Measurements from ENCODE around the gene PADI3.

DNA sequence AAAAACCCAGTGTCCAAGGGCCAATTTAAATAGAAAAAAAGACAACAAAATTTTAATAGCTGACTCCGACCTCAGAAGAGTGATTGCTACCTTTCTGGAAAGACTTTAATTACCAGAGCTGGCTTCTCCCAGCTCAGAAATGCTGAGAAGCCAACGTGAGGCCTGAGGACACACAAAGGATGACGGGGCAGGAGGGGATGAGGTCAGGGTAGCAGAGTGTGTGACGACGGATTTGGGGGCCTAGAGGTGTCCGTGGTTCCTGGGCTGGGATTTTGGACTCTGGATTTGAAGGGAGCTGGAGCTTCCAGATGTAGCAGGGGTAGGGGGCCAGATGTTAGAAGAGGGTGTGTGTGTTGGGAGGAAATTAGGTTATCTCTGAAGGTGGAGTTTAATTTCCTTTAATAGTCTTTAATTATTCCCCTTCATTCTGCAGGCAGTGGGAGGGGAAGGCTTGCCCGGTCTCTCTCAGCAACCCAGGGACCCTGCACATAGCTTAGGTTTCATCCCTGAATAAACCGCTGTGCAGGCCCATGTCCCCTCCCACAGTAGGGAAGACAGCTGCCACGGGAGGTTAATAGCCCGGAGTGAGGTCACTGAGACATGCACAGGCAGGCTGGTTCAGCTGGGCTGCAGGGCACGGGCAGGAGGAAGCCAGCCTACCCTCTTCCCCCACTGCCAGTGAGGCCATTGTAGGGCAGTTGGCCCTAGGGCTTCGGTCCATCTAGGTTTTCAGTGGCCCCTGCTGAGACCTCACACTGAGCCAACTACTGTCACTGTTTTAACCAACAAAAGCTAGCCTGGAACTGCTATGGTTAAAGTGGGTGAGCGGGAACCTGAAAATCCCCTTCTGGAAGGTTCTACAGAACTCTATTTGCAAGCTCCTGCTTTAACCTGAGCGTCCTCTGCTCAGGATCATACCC, 3.8 kb upstream of the PADI3 start:
- TF ChIP-seq POLR2AphosphoS5 (IDR thresholded peaks at IDR 0.05; ENCODE audit: low read depth, low read length): no peak
- TF ChIP-seq, protein P1, sequence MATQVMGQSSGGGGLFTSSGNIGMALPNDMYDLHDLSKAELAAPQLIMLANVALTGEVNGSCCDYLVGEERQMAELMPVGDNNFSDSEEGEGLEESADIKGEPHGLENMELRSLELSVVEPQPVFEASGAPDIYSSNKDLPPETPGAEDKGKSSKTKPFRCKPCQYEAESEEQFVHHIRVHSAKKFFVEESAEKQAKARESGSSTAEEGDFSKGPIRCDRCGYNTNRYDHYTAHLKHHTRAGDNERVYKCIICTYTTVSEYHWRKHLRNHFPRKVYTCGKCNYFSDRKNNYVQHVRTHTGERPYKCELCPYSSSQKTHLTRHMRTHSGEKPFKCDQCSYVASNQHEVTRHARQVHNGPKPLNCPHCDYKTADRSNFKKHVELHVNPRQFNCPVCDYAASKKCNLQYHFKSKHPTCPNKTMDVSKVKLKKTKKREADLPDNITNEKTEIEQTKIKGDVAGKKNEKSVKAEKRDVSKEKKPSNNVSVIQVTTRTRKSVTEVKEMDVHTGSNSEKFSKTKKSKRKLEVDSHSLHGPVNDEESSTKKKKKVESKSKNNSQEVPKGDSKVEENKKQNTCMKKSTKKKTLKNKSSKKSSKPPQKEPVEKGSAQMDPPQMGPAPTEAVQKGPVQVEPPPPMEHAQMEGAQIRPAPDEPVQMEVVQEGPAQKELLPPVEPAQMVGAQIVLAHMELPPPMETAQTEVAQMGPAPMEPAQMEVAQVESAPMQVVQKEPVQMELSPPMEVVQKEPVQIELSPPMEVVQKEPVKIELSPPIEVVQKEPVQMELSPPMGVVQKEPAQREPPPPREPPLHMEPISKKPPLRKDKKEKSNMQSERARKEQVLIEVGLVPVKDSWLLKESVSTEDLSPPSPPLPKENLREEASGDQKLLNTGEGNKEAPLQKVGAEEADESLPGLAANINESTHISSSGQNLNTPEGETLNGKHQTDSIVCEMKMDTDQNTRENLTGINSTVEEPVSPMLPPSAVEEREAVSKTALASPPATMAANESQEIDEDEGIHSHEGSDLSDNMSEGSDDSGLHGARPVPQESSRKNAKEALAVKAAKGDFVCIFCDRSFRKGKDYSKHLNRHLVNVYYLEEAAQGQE (IDR thresholded peaks at IDR 0.05; ENCODE audit: insufficient read depth in 1 of 2, low read depth in 2 of 2, low read length in 2 of 2): no peak
- TF ChIP-seq SIN3A (IDR thresholded peaks at IDR 0.05; ENCODE audit: borderline replicate concordance, insufficient read depth, low read length): no peak
- no peak for TF ChIP-seq TAF1 (IDR thresholded peaks at IDR 0.05; ENCODE audit: borderline replicate concordance, insufficient read depth, low read length)

Measured in PFSK-1 (cell line).